HEK293 (cell line): ENCODE data around the gene PARD3.

Experiments
- CTCF ChIA-PET: fragments of 350-600 bp; formaldehyde crosslinking; extraction: SDS; loops from one replicate; lab custom pipeline; 2021; ENCODE audit warnings: antibody characterized with exemption; lab: Yijun Ruan, JAX
- POLR2A ChIA-PET: fragments of 300-600 bp; formaldehyde crosslinking; extraction: SDS; loops from one replicate; lab custom pipeline; 2020; ENCODE audit warnings: antibody characterized with exemption, inconsistent platforms; lab: Yijun Ruan, JAX
- H3K27ac ChIP-seq: fragments of 200-500 bp; sonication (Bioruptor generic); 2 replicates; pipeline ENCODE4 v1.5.1; 2014; ENCODE audit warnings: low read depth, low read length, control low read depth, inconsistent platforms; ENCODE audit errors: extremely low read depth
- H3K36me3 ChIP-seq, 2 experiments: fragments of 200-500 bp in 1 of 2; sonication (Bioruptor generic) in 1 of 2; 1 replicate in 1 of 2; 2 replicates in 1 of 2; pipeline ENCODE4 v1.5.1; 2014 to 2017; ENCODE audit warnings: inconsistent platforms in 2 of 2, low read length in 2 of 2; ENCODE audit not compliant: control insufficient read depth in 2 of 2, insufficient read depth in 1 of 2
- H3K4me1 ChIP-seq: fragments of 200-500 bp; sonication (Bioruptor generic); 2 replicates; pipeline ENCODE4 v1.5.1; 2014; ENCODE audit warnings: mild to moderate bottlenecking, low read length, inconsistent platforms; ENCODE audit not compliant: control insufficient read depth, insufficient read depth
- H3K4me3 ChIP-seq: 2 replicates; pipeline ENCODE4 v1.5.1; 2011; ENCODE audit warnings: low read depth, mild to moderate bottlenecking, control low read depth, low read length, moderate library complexity
- H3K9me3 ChIP-seq: fragments of 200-500 bp; sonication (Bioruptor generic); 2 replicates; pipeline ENCODE4 v1.5.1; 2014; ENCODE audit warnings: low read depth, low read length, inconsistent platforms; ENCODE audit not compliant: control insufficient read depth, insufficient read depth
- BCL11A ChIP-seq: fragments of 450-650 bp; formaldehyde crosslinking; IDR thresholded peaks from 2 replicates; pipeline ENCODE4 v1.5.1; 2016; ENCODE audit warnings: low read depth, missing biosample characterization, missing genetic modification characterization
- FEZF1 ChIP-seq: fragments of 450-650 bp; formaldehyde crosslinking; IDR thresholded peaks from 2 replicates; pipeline ENCODE4 v1.5.1; 2016; ENCODE audit warnings: missing biosample characterization, missing genetic modification characterization
- GLI2 ChIP-seq: fragments of 450-650 bp; formaldehyde crosslinking; IDR thresholded peaks from 2 replicates; pipeline ENCODE4; 2017; ENCODE audit warnings: missing biosample characterization, missing genetic modification characterization, low read depth, borderline replicate concordance
- HOXC10 ChIP-seq: sonication (generic); formaldehyde crosslinking; IDR thresholded peaks from 2 replicates; pipeline ENCODE4 v1.8.1; 2023; ENCODE audit warnings: mild to moderate bottlenecking, missing genetic modification reagents
- IKZF3 ChIP-seq: fragments of 450-650 bp; IDR thresholded peaks from 2 replicates; pipeline ENCODE4 v1.5.0; 2018; ENCODE audit warnings: missing biosample characterization, mild to moderate bottlenecking, missing genetic modification characterization, moderate library complexity
- OSR2 ChIP-seq: fragments of 450-650 bp; formaldehyde crosslinking; IDR thresholded peaks from 2 replicates; pipeline ENCODE4 v1.5.1; 2016; ENCODE audit warnings: missing biosample characterization, missing genetic modification characterization
- PRDM1 ChIP-seq: fragments of 450-650 bp; formaldehyde crosslinking; IDR thresholded peaks from 2 replicates; pipeline ENCODE4; 2016; ENCODE audit warnings: missing biosample characterization, missing genetic modification characterization
- ZFP41 ChIP-seq: fragments of 450-650 bp; formaldehyde crosslinking; IDR thresholded peaks from 2 replicates; pipeline ENCODE4 v1.5.1; 2016; ENCODE audit warnings: missing biosample characterization, missing genetic modification characterization, borderline replicate concordance
- ZNF114 ChIP-seq: fragments of 450-650 bp; formaldehyde crosslinking; IDR thresholded peaks from 2 replicates; pipeline ENCODE4 v1.5.0; 2017; ENCODE audit warnings: missing biosample characterization, missing genetic modification characterization
- ZNF214 ChIP-seq: fragments of 450-650 bp; formaldehyde crosslinking; IDR thresholded peaks from 2 replicates; pipeline ENCODE4 v1.5.1; 2017; ENCODE audit warnings: missing biosample characterization, mild to moderate bottlenecking, missing genetic modification characterization, borderline replicate concordance
- ZNF341 ChIP-seq: fragments of 450-650 bp; formaldehyde crosslinking; IDR thresholded peaks from 2 replicates; pipeline ENCODE4; 2016; ENCODE audit warnings: low read depth, missing biosample characterization, missing genetic modification characterization
- ZNF423 ChIP-seq: fragments of 450-650 bp; formaldehyde crosslinking; IDR thresholded peaks from 2 replicates; pipeline ENCODE4 v1.5.1; 2016; ENCODE audit warnings: missing biosample characterization, missing genetic modification characterization
- ZNF426 ChIP-seq: fragments of 450-650 bp; formaldehyde crosslinking; IDR thresholded peaks from 2 replicates; pipeline ENCODE4 v1.5.1; 2017; ENCODE audit warnings: missing biosample characterization, missing genetic modification characterization, mild to moderate bottlenecking, inconsistent platforms, moderate library complexity
- ZNF473 ChIP-seq: fragments of 450-650 bp; formaldehyde crosslinking; IDR thresholded peaks from 2 replicates; pipeline ENCODE4 v1.5.1; 2017; ENCODE audit warnings: missing biosample characterization, missing genetic modification characterization
- ZNF548 ChIP-seq: fragments of 450-650 bp; formaldehyde crosslinking; IDR thresholded peaks from 2 replicates; pipeline ENCODE4 v1.5.1; 2016; ENCODE audit warnings: missing biosample characterization, missing genetic modification characterization
- ZNF560 ChIP-seq: fragments of 450-650 bp; formaldehyde crosslinking; IDR thresholded peaks from 2 replicates; pipeline ENCODE4 v1.5.1; 2017; ENCODE audit warnings: missing biosample characterization, missing genetic modification characterization, borderline replicate concordance
- ZNF629 ChIP-seq: fragments of 450-650 bp; formaldehyde crosslinking; IDR thresholded peaks from 2 replicates; pipeline ENCODE4 v1.5.1; 2017; ENCODE audit warnings: missing biosample characterization, missing genetic modification characterization
- ZNF670 ChIP-seq: fragments of 450-650 bp; formaldehyde crosslinking; IDR thresholded peaks from 2 replicates; pipeline ENCODE4 v1.5.1; 2016; ENCODE audit warnings: missing biosample characterization, missing genetic modification characterization, low read depth
- ZNF701 ChIP-seq: fragments of 450-650 bp; formaldehyde crosslinking; IDR thresholded peaks from 2 replicates; pipeline ENCODE4 v1.5.1; 2016; ENCODE audit warnings: missing biosample characterization, missing genetic modification characterization
- ZNF747 ChIP-seq: fragments of 450-650 bp; formaldehyde crosslinking; IDR thresholded peaks from 2 replicates; pipeline ENCODE4 v1.5.1; 2016; ENCODE audit warnings: missing biosample characterization, missing genetic modification characterization
- TF ChIP-seq, protein P1 (sequence below): fragments of 450-650 bp; IDR thresholded peaks from 2 replicates; pipeline ENCODE4 v1.5.1; 2018; ENCODE audit warnings: missing biosample characterization, mild to moderate bottlenecking, missing genetic modification characterization
- TF ChIP-seq, protein P2 (sequence below): fragments of 450-650 bp; formaldehyde crosslinking; IDR thresholded peaks from 2 replicates; pipeline ENCODE4 v1.5.1; 2017; ENCODE audit warnings: missing biosample characterization, missing genetic modification characterization
- TF ChIP-seq, protein P3 (sequence below): fragments of 450-650 bp; formaldehyde crosslinking; IDR thresholded peaks from 2 replicates; pipeline ENCODE4 v1.5.1; 2016; ENCODE audit warnings: missing biosample characterization, missing genetic modification characterization

Gene PARD3

DNA sequence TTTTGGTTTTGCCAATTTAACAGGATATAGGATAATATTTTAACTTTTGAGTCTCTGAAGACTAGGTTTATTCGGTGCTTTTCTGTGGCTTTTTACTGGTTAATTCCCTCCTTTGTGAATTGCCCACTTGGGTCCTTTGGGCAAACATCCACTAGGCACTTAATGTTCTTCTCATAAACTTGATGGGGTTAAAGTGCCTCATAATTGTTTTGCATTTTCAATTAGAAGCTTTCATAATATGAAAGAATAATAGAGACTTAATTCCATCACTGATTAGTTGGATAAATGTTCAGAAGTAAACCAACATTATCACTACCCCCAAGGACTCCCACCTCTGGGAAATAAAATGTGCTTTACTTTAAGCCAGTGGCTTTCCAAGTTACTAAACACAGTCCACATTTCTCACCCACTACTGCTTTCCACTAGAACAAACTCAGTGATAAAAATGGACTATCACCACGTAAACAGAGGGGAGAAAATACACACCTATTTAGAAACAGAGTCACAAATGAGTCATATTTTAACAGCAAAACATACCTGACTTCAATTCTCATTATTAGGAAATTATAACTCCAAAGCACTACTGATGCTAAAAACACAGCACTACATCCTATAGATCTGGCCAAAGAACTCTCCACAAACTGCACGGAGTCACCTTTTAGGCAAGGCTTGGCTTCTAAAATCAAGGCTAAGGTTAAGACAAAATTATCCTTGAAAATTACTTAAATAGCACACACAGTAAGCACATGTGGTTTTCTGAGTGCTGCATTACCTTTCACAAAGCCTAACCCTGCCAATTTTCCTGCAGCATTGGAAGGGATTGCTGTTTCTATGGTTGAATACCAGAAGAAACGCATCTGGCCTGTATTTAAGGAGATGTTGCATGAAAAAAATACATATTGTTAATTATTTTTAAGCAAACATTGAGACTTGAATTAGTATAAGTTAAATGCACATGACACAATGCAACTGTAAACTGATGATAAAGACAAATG, 41.2 kb downstream of the PARD3 start:
- H3K27ac ChIP-seq: no peak overlapping the region
- ChIA-PET POLR2A (no interaction called here), CTCF (interaction anchor here (1.0 kb wide), 1 partner anchor 41 kb away, joined by 4 read pairs; no protein-coding TSS in a partner anchor)
- no peaks in the 10 kb centered on the region for H3K9me3 ChIP-seq
- TF ChIP-seq ZFP41 (no peak), OSR2 (tag by site-specific recombination) (peak; percentile 85), IKZF3 (tag by site-specific recombination) (peak; percentile 7; the same call in 1 of the 2 replicates), ZNF747 (tag by site-specific recombination) (no peak), GLI2 (peak; percentile 47; the same call in 1 of the 2 replicates), FEZF1 (tag by site-specific recombination) (peak; percentile 60; the same call in 1 of the 2 replicates)
- TF ChIP-seq, protein P1, sequence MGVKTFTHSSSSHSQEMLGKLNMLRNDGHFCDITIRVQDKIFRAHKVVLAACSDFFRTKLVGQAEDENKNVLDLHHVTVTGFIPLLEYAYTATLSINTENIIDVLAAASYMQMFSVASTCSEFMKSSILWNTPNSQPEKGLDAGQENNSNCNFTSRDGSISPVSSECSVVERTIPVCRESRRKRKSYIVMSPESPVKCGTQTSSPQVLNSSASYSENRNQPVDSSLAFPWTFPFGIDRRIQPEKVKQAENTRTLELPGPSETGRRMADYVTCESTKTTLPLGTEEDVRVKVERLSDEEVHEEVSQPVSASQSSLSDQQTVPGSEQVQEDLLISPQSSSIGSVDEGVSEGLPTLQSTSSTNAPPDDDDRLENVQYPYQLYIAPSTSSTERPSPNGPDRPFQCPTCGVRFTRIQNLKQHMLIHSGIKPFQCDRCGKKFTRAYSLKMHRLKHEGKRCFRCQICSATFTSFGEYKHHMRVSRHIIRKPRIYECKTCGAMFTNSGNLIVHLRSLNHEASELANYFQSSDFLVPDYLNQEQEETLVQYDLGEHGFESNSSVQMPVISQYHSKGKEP: peak; percentile 39; the same call in 1 of the 2 replicates
- TF ChIP-seq, protein P2, sequence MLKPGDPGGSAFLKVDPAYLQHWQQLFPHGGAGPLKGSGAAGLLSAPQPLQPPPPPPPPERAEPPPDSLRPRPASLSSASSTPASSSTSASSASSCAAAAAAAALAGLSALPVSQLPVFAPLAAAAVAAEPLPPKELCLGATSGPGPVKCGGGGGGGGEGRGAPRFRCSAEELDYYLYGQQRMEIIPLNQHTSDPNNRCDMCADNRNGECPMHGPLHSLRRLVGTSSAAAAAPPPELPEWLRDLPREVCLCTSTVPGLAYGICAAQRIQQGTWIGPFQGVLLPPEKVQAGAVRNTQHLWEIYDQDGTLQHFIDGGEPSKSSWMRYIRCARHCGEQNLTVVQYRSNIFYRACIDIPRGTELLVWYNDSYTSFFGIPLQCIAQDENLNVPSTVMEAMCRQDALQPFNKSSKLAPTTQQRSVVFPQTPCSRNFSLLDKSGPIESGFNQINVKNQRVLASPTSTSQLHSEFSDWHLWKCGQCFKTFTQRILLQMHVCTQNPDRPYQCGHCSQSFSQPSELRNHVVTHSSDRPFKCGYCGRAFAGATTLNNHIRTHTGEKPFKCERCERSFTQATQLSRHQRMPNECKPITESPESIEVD: peak; percentile 77
- H3K4me1 ChIP-seq: peaks cover 15% of the 10 kb centered on the region; the same call in 1 of the 2 replicates
- no peak overlapping the region for H3K4me3 ChIP-seq
- no peaks in the 10 kb centered on the region for H3K36me3 ChIP-seq

DNA sequence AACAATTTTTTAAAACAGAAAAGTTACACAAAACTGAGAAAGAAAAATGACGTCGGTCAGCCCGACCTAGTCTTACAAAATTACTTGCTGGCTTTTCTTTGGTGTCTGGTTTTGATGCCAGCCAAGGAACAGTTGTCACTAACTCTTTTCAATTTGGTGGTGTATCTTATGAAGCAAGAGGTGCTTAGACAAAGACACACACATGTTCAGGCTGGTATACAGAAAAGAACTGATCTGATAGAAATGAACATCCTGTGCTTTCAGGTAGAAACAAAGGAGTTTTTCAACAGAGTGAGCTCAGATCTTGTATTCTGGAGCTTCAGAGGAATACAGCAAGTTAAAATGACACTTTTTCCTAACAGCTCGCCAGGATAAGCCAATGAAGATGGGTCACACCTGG, 43.6 kb downstream of the PARD3 start:
- Histone ChIP-seq H3K4me3 (no peak overlapping the region), H3K9me3 (no peaks in the 10 kb centered on the region), H3K36me3 (no peaks in the 10 kb centered on the region), H3K27ac (no peak overlapping the region), H3K4me1 (peaks cover 18% of the 10 kb centered on the region)
- POLR2A ChIA-PET: no interaction called here
- no peak for TF ChIP-seq ZNF341
- no peak for TF ChIP-seq ZNF423 (tag by site-specific recombination)
- TF ChIP-seq ZNF426: no peak
- TF ChIP-seq ZNF548 (tag by site-specific recombination): no peak
- no peak for TF ChIP-seq ZNF670 (tag by site-specific recombination)
- TF ChIP-seq OSR2 (tag by site-specific recombination): no peak
- TF ChIP-seq, protein P1: no peak
- TF ChIP-seq ZNF629: no peak
- no peak for TF ChIP-seq ZNF560 (tag by site-specific recombination)
- CTCF ChIA-PET: no interaction called here

DNA sequence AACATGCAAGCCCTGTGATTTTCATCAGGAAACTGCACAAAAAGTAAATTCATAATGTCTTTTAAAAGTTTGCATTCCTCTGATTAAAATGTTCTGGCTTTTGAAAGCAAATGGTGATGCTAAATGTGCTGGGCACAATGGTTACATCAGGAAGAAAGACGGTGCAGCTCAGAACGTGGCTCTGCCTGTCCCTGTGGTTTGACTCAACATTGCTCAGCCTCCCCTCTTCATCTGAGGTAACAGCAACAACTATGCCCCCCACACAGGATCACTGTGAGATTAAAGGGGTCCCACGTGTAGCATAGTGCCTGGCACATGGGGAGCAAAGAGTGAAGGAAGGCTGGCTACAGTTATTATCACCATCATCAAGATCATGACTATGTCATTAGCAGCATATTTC, 44.0 kb downstream of the PARD3 start:
- ChIA-PET POLR2A (no interaction called here), CTCF (interaction anchor here (0.5 kb wide), 1 partner anchor 179 kb away, joined by 5 read pairs; no protein-coding TSS in a partner anchor)
- Histone ChIP-seq H3K4me1 (peaks cover 16% of the 10 kb centered on the region), H3K4me3 (no peak overlapping the region), H3K27ac (no peak overlapping the region), H3K36me3 (no peaks in the 10 kb centered on the region), H3K9me3 (no peaks in the 10 kb centered on the region)
- TF ChIP-seq HOXC10 (CRISPR knock-in tag) (no peak), BCL11A (tag by site-specific recombination) (no peak), PRDM1 (no peak), ZNF114 (tag by site-specific recombination) (no peak), ZNF701 (tag by site-specific recombination) (no peak), OSR2 (tag by site-specific recombination) (no peak), ZNF214 (tag by site-specific recombination) (no peak), ZNF473 (no peak)
- TF ChIP-seq, protein P3, sequence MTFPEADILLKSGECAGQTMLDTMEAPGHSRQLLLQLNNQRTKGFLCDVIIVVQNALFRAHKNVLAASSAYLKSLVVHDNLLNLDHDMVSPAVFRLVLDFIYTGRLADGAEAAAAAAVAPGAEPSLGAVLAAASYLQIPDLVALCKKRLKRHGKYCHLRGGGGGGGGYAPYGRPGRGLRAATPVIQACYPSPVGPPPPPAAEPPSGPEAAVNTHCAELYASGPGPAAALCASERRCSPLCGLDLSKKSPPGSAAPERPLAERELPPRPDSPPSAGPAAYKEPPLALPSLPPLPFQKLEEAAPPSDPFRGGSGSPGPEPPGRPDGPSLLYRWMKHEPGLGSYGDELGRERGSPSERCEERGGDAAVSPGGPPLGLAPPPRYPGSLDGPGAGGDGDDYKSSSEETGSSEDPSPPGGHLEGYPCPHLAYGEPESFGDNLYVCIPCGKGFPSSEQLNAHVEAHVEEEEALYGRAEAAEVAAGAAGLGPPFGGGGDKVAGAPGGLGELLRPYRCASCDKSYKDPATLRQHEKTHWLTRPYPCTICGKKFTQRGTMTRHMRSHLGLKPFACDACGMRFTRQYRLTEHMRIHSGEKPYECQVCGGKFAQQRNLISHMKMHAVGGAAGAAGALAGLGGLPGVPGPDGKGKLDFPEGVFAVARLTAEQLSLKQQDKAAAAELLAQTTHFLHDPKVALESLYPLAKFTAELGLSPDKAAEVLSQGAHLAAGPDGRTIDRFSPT (tag by site-specific recombination): no peak
